Heart right ventricle (tissue), 16 donors: Measurements from ENCODE around the gene SMIM38. TPM values are rescaled to one million over a fixed set of nuclear protein-coding genes. Genes with fewer than 3 reads are reported as not detected.

Experiments used
- ATAC-seq, 8 donors: fragments of 200-7000 bp; cut with Tn5 transposase; one replicate each; pipeline ENCODE4 v1.9.1; 2020; ENCODE audit warnings: mild to moderate bottlenecking in 8 of 8, moderate library complexity in 8 of 8, moderate number of reproducible peaks in 1 of 8
- DNase-seq, 2 donors: peaks; one replicate each; pipeline ENCODE4 v3.0.0-alpha.2; 2020
- H3K27ac ChIP-seq, 10 donors: fragments of 200-600 bp; sonication (generic) in 2 of 10; one replicate each; pipeline versions ENCODE4 v1.5.0 to v1.8.0; 2020 to 2022; ENCODE audit warnings: mild to moderate bottlenecking in 3 of 10
- H3K27me3 ChIP-seq, 7 donors: fragments of 200-600 bp; one replicate each; pipeline ENCODE4 v1.8.0; 2021 to 2022; ENCODE audit warnings: mild to moderate bottlenecking in 2 of 7
- H3K36me3 ChIP-seq, 9 donors: fragments of 200-600 bp; sonication (generic) in 1 of 9; one replicate each; pipeline versions ENCODE4 v1.5.0 to v1.8.0; 2020 to 2022; ENCODE audit warnings: mild to moderate bottlenecking in 2 of 9
- H3K4me1 ChIP-seq, 9 donors: fragments of 200-600 bp; sonication (generic) in 1 of 9; one replicate each; pipeline versions ENCODE4 v1.5.0 to v1.8.0; 2020 to 2022; ENCODE audit warnings: mild to moderate bottlenecking in 4 of 9
- H3K4me3 ChIP-seq, 10 donors: fragments of 200-600 bp; sonication (generic) in 2 of 10; one replicate each; pipeline versions ENCODE4 v1.5.0 to v1.8.0; 2020 to 2022; ENCODE audit warnings: mild to moderate bottlenecking in 7 of 10, moderate library complexity in 2 of 10
- H3K9me3 ChIP-seq, 11 donors: fragments of 200-600 bp in 10 of 11; sonication (generic) in 2 of 11; one replicate each; pipeline versions ENCODE4 v1.5.0 to v1.8.0; 2013 to 2022; ENCODE audit warnings: mild to moderate bottlenecking in 2 of 11, control low read depth in 1 of 11, moderate library complexity in 1 of 11
- WGBS, 2 donors: extraction: QIAGEN DNeasy Blood & Tissue Kit; methylation state at CpG; one replicate each; pipeline ENCODE4 v1.1.7; 2013; ENCODE audit warnings: inconsistent platforms in 1 of 2; 5-methylcytosine and 5-hydroxymethylcytosine counted together
- intact Hi-C, 10 donors: fragments of 100-400 bp; cut with DNase I; formaldehyde crosslinking; loops; one replicate each; pipeline versions ENCODE4 v1.11.1 to v1.14.2; 2022
- polyA plus RNA-seq, 2 donors: library from polyadenylated mRNA; stranded (reverse); fragments of 200-250 nt; gene quantifications; one replicate each; pipeline ENCODE4 v1.2.3, GENCODE V29; 2013
- total RNA-seq, 10 donors: library from RNA; stranded (reverse); fragmentation: NEBNext Ultra II Directional in 3 of 10; extraction: Animal tissue kit (Norgen Biotek cat#: 25700) in 3 of 10; gene quantifications; one replicate each; pipeline versions ENCODE4 v1.2.1 to v1.2.4, GENCODE V29; 2021 to 2023
- TF ChIP-seq, protein P1 (sequence below), 9 donors: fragments of 200-600 bp; sonication (generic) in 2 of 9; IDR thresholded peaks; one replicate each; pipeline versions ENCODE4 v1.5.0 to v1.8.0; 2021 to 2022; ENCODE audit warnings: antibody characterized with exemption in 9 of 9, mild to moderate bottlenecking in 5 of 9, moderate library complexity in 1 of 9
- donor health status: Arrhythmogenic right ventricular cardiomyopathy.
- donor health status: ischemic (EF 13 %, LVEDD 7.1; RV severe dilation, severe dysfunction).
- donor health status: healthy with polysubstance abuse.
- donor health status: DM: no; HTN: yes; CAD: no.
- donor health status: DM: no; HTN: no; CAD: no.
- donor health status: ischemic (EF 25% LVEDD 6.9; RV normal size, moderate dysfunction).
- donor health status: ischemic (EF 25% LVEDD 5.7; RV mildly dilated, moderate dysfunction).
- donor health status: healthy.
- donor health status: DM: yes; HTN: yes; CAD: no.
- donor health status: Ischemic cardiomyopathy.
- donor health status: ischemic (EF 35%, LVEDD 5.7; RV mildly dilated, moderate dysfunction).
- donor health status: nonischemic (EF 11% LVEDD 7.7; RV severe dilation, severe dysfunction).
- donor health status: DM: yes; HTN: yes; CAD: no.
- donor health status: PGD.
- donor health status: ischemic (EF 29% LVEDD 5.4; RV normal size, mild dysfunction).
- donor health status: nonischemic (EF 23%, LVEDD 6.1; RV moderate dilation, normal function).

SMIM38 gene
- total and polyA plus RNA-seq, 12 donors, result 0.07 to 0.56 (median 0.18) TPM; not detected in 1

DNA sequence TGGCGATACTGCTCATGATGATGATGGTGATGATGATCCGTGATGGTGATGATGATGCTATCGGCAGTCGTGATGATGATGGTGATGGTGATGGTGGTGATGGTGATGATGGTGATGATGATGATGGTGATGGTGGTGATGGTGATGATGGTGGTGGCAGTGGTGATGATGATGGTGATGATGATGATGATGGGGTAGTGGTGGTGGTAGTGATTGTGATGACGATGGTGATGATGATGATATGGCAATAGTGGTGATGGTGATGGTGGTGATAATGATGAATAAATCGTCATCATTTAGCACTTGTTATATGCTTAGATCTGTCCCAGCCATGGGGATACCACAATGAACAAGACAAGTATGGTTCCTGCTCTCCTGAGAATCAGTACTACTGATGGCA, 39.2 kb downstream of the SMIM38 start:
- no peak for ATAC-seq
- H3K27me3 ChIP-seq, result peaks cover 0 to under 1% (median 0%) of the 10 kb centered on the region in 7 donors
- intact Hi-C loops, result no loop called here
- H3K4me1 ChIP-seq, result peaks cover 0 to 22% (median 3%) of the 10 kb centered on the region in 9 donors
- no peak overlapping the region for H3K4me3 ChIP-seq
- no peak overlapping the region for H3K27ac ChIP-seq
- no peaks in the 10 kb centered on the region for H3K9me3 ChIP-seq
- TF ChIP-seq, protein P1, sequence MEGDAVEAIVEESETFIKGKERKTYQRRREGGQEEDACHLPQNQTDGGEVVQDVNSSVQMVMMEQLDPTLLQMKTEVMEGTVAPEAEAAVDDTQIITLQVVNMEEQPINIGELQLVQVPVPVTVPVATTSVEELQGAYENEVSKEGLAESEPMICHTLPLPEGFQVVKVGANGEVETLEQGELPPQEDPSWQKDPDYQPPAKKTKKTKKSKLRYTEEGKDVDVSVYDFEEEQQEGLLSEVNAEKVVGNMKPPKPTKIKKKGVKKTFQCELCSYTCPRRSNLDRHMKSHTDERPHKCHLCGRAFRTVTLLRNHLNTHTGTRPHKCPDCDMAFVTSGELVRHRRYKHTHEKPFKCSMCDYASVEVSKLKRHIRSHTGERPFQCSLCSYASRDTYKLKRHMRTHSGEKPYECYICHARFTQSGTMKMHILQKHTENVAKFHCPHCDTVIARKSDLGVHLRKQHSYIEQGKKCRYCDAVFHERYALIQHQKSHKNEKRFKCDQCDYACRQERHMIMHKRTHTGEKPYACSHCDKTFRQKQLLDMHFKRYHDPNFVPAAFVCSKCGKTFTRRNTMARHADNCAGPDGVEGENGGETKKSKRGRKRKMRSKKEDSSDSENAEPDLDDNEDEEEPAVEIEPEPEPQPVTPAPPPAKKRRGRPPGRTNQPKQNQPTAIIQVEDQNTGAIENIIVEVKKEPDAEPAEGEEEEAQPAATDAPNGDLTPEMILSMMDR (IDR thresholded peaks at IDR 0.05), result no peak
- 49 to 67% methylated on average over 3 to 4 of the region's 6 CpGs for WGBS, 2 donors
- no peaks in the 10 kb centered on the region for H3K36me3 ChIP-seq
- DNase-seq, result no peak

DNA sequence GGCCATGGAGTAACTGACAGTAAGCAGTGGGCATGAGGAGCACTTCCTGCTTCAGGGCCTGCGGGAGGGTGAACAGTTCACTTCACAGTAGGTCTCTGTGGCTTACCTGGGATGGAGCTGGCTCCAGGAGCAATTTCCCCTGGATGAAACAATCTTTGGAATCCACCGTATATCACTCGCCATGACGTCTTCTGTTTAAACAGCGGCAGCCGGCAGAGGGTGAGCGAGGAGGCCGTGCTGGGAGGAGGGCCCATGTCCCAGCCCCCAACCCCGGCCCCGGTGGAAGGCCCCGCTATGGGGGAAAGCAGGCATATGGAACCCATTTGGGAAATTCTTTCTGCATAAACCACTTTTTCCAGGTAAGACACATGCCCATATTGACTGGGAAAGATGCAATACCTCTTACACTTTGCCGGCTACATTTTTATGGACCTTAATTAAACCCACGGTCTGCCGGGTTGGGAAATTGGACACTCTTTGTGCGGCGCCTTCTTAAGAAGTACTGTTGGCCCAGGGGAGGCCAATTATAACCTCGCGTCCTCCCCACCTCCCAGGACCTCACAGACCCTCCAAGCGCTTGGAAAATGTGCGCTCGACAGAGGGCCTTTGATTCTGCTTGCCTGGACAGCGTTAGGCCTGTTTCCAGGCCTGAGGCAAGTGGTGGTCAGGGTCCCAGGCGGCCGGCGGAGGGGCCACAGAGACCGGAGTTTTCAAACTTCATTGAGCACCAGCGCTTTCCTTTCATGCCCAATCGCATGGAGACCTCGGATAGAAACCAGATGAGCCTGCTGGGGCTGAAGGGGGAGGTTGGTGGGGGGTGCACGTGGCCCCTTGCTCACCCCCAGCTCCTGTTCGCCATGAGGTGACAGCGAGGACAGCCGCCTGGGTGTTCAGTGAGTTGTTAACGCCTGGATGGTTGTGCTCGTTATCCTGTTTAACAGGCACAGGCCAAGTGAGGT, 40.4 kb downstream of the SMIM38 start:
- TF ChIP-seq, protein P1 (IDR thresholded peaks at IDR 0.05), result no peak
- Histone ChIP-seq H3K27me3 (peaks cover 0 to 7% (median 0%) of the 10 kb centered on the region in 7 donors), H3K36me3 (no peaks in the 10 kb centered on the region), H3K27ac (no peak overlapping the region), H3K4me3 (no peak overlapping the region), H3K9me3 (no peaks in the 10 kb centered on the region), H3K4me1 (peaks cover 3 to 34% (median 14%) of the 10 kb centered on the region in 9 donors)
- ATAC-seq, result no peak
- no peak for DNase-seq
- intact Hi-C loops, result loop anchor here in 1 of 10 donors (2.0 kb wide), 1 partner anchor 69 kb away; no protein-coding TSS in a partner anchor
- WGBS, 2 donors, result 89 to 93% methylated on average over 35 of the region's 35 CpGs

DNA sequence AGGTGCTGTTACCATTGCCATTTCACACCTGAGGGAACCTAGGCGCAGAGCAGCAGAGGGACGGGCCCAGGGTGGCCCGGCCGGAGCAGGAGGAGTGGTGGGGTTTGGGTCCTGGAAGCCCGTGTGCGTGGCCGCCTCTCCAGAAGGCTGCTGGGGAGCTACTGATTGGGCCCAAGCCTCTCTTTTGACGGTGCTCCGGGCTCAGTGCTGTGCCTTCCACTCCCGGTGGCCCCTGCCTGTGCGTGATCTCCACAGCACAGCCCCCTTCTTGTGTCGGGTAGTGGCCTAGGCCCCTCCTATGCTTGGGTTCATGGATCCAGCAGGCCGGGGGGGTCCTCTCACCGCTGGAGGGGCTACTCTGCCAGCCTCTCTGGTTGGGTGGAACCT, 41.0 kb downstream of the SMIM38 start:
- intact Hi-C loops, result loop anchor here in 1 of 10 donors (2.0 kb wide), 1 partner anchor 70 kb away; no protein-coding TSS in a partner anchor
- no peaks in the 10 kb centered on the region for H3K36me3 ChIP-seq
- no peaks in the 10 kb centered on the region for H3K9me3 ChIP-seq

DNA sequence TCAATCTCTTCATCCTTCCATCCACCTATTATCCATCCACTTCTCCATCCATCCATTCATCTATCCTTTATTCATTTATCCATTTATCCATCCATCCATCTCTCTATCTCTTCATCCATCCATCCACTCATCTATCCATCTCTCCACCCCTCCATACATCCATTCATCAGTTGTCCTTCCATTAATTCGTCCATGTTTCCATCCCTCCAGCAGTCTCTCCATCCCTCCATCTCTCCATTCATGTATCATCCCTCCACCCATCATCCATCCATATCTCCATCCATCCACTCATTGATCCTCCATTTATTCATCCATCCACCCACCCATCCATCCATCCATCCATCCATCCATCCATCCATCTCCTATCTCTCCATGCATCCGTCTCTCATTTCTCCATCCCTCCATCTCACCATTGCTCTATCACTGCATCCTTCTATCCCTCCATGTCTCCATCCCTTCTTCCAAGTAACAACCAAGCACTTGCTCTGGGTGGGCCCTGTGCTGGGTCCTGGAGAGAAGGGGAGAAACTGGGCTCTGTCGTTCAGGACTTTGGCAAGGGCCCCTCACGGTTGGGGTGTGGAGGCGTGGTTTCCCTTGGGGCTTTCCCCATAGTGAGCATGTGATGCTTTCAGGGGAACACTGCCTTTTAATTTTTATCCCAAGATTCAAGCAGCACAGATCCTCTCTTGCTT, 43.3 kb downstream of the SMIM38 start:
- TF ChIP-seq, protein P1 (IDR thresholded peaks at IDR 0.05), result no peak
- Histone ChIP-seq H3K4me1 (peaks cover 3 to 21% (median 11%) of the 10 kb centered on the region in 9 donors), H3K4me3 (no peak overlapping the region), H3K36me3 (no peaks in the 10 kb centered on the region), H3K27me3 (peaks cover 0 to 7% (median 0%) of the 10 kb centered on the region in 7 donors), H3K27ac (no peak overlapping the region), H3K9me3 (no peaks in the 10 kb centered on the region)
- DNase-seq (no peak), ATAC-seq (no peak)
- WGBS, 2 donors, result 77% methylated on average over 5 of the region's 5 CpGs
- intact Hi-C loops, result no loop called here

More for the DNA sequence above, 41.0 kb downstream of the SMIM38 start:
- TF ChIP-seq, protein P1 (IDR thresholded peaks at IDR 0.05), result no peak
- peaks cover 0 to 7% (median 0%) of the 10 kb centered on the region in 7 donors for H3K27me3 ChIP-seq
- H3K27ac ChIP-seq, result no peak overlapping the region
- 97 to 99% methylated on average over 14 of the region's 14 CpGs for WGBS, 2 donors
- DNase-seq, result no peak
- peaks cover 3 to 34% (median 15%) of the 10 kb centered on the region in 9 donors for H3K4me1 ChIP-seq
- H3K4me3 ChIP-seq, result no peak overlapping the region
- ATAC-seq, result no peak
